Ovary (tissue), 3 donors: ENCODE measurements around the gene MAPKAP1.

Experiments
- CTCF ChIP-seq, 3 donors: fragments of 450-650 bp in 2 of 3; fragments of 200-600 bp in 1 of 3; IDR thresholded peaks; one replicate each; pipeline versions ENCODE4 v1.5.1 to v1.8.0; 2016 to 2022; ENCODE audit warnings: antibody characterized with exemption in 3 of 3, mild to moderate bottlenecking in 1 of 3
- EP300 ChIP-seq: sonication (generic); formaldehyde crosslinking; IDR thresholded peaks from one replicate; pipeline ENCODE4 v1.6.1; 2017; ENCODE audit warnings: antibody characterized with exemption
- POLR2A ChIP-seq: fragments of 450-650 bp; IDR thresholded peaks from one replicate; pipeline ENCODE4 v1.6.1; 2017; ENCODE audit warnings: antibody characterized with exemption, mild to moderate bottlenecking, moderate library complexity
- donor health status: DM: no; HTN: no; CAD: no.

GRCh38 chr9:125732562-125732961, 25.6 kb upstream of the MAPKAP1 start:
- TF ChIP-seq CTCF (IDR thresholded peaks at IDR 0.05) (no peak), POLR2A (no peak), EP300 (no peak)
